GM18499 (cell line): ENCODE measurements around the gene TRIM61.
"Not testable (repeated sequence)": the region's sequence is repeated elsewhere in the genome, so short reads cannot be mapped to it uniquely, and the experiment has no call there.

Source experiments
- ATAC-seq: cut with Tn5 transposase; IDR thresholded peaks from one replicate; pipeline ENCODE4 v1.9.1; 2021; ENCODE audit warnings: moderate number of reproducible peaks; ENCODE audit not compliant: insufficient read depth, unreplicated experiment

TRIM61 gene

DNA sequence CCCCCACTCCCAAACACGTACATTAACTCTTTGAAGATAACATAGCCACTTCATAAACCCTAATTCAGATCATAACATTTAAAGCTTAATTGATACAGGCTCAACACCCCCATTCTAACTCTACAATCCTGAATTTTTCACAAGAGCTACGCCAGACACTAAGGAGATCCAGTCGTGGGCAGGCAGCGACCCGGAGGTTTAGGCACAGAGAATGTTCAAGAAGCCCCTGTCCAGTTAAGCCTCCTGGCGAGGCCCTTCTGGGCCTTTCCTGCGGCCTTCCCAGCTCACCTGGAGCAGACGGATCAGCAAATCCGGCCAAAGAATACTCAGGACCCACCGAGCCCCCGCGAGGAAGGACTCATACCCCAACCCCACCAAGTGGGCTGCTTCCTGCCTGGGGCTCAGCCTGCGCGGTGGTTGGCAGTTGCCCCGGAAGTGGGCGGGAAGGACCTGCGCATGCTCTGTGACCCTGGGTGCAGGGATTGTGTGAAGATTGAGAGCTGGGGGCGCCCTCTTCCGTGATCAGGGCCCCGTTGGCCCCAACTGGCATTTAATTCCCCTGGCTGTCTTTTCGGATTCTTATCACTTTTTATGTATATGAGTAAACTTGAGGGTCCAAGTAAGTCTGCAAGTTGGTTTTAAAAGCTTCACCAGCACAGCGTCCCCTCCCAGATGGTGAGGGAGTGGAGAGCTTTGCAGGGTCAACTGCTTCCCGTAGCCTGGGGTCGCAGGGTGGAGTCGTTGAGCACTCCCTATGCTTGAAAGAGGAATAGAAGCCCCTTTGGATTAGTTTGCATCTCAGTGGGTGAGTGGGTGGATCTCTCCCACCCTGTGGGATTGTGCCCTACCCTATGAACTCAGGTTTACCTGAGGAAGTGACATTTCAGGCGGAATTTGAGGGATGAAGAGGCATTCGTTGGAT lies at the start of gene TRIM61:
TSS of gene TRIM61 (minus strand) at position 415 of the 922 bp plus-strand sequence. CDS start 7,655 bp downstream, outside the sequence.
- ATAC-seq: peak; percentile 99

DNA sequence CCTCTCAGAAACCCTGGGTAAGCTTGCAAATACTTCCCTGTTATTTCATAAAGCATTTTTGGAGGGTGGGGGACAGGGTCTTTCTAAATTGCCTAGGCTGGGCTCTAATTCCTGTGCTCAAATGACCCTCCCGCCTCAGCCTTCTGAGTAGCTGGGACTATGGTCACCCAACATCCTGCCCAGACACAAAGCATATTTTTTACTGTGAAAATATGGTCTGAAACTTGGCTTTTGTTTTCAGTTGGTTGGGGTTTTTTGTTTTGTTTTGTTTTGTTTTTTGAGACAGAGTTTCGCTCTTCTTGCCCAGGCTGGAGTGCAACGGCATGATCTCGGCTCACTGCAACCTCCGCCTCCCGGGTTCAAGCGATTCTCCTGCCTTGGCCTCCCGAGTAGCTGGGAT lies 48.3 kb upstream of the TRIM61 start:
- ATAC-seq: not testable (repeated sequence)

DNA sequence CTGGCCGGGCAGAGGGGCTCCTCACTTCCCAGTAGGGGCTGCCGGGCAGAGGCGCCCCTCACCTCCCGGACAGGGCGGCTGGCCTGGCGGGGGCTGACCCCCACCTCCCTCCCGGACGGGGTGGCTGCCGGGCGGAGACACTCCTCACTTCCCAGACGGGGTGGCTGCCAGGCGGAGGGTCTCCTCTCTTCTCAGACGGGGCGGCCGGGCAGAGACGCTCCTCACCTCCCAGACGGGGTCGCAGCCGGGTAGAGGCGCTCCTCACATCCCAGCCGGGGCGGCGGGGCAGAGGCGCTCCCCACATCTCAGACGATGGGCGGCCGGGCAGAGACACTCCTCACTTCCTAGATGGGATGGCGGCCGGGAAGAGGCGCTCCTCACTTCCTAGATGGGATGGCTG lies 42.5 kb upstream of the TRIM61 start:
- ATAC-seq: not testable (repeated sequence)

DNA sequence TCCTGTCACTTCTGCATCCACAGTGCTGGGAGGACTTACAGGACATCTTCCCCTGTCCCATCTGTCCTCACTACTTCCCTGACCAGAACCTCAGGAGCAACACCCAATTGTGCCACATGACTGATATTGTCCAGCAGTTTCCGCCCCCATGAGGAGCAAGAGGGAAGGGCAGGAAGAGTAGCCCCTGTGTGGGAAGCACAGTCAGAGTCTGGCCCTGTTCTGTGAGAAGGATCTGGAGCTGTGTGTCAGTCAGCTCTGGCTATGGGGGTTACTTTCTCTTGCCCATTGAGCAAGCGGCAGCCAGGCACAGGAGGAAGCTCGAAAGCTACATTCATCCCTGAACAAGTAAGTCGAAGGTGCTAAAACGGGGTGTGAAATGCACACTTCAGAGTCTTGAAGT lies 39.5 kb upstream of the TRIM61 start:
- no peak for ATAC-seq

DNA sequence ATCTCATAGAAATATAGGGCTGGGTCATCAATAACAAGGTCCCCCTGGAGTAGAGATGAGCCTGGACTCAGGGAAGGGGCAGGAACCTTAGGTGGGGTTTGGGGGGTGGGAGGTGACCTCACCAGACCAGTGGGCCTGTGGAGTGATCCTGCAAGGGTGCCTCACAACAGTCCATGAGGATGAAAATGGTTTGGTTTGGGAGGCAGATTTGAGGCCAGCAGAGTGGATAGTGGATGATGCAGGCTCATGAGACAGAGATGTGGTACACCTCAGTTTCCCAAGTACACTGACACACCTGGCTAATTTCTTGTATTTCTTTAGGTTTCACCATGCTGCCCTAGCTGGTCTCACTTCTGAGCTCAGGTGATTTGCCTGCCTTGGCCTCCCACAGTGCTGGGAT lies 36.2 kb upstream of the TRIM61 start:
- ATAC-seq: no peak

DNA sequence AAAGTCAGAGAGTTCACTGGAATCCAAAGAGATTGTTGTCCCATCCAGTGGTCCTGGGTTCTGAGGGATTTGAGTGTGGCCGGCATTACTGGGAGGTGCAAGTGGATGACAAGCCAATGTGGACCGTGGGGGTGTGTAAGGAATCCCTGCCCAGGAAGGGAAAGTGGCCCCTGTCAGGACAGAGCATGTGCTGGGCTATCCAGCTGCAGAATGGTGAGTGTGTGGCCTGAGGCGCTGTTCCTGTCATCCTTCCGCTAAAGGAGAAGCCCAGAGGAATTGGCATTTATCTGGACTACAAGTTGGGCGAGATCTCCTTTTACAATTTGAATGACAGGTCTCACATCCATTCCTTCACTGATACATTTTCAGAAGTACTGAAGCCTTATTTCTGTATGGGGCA lies 33.9 kb upstream of the TRIM61 start:
- no peak for ATAC-seq

DNA sequence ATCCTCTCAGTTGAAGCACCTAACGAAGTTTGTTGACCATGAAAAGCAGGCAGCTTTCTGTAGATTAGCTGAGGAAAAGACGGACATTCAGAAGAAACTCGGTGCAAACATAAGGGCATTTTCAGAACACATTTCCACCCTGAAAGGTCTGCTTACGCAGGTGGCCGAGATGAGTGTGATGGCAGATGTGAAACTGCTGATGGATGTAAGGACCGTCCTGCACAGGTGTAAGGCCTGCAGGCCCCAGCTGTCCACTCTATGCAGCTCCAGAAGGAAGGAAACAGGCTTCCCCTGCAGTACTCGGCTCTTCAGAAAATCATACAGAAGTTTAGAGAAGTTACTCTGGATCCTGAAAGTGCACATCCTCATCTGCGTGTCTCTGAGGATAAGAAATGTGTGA lies 33.5 kb upstream of the TRIM61 start:
- ATAC-seq: no peak

DNA sequence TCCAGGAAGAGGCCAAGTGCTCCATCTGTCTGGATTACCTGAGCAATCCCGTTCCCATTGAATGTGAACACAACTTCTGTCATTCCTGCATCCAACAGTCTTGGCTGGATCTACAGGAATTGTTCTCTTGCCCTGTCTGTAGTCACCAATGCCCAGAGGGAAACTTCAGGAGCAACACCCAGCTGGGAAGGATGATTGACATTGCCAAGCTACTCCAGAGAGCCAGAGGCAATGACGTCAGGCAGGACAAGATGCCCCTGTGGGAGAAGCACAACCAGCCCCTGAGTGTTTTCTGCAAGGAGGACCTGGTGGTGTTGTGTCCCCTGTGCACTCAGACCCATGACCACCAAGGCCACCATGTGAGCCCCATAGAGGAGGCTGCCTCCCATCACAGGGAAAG lies 33.0 kb upstream of the TRIM61 start:
- ATAC-seq: no peak

DNA sequence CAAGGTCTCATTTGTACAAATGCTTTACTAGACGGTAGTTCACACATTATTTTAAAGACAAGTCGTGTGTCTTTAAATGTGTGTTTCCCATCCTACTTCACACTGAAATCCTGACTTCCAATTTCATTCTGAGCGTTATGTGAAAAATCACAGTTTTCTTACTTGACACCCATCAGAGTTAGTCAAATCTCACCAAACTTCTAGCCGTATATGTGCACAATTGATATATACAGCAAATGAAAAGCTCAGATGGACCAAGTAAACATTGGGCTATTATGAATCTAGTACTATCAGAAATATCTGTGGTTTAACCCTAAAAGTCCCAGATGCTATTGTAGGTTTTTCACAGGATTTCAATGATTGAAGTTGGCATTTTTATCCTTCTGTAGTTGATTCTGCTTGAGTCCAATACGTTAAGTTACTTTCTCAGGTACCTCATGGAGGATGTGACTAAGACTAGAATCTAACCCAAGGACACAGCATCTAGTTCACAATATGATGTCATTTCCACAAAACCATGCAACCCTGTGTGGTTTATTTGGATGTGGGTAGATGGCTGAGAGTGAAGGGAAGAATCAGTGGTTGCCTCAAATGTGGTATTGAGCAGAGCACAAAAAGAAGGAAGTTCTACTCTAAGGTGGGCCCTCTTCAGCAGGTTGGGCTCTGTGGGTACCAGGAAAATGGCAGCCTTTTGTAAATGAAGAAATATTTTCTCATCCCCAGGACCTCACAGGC lies 32.2 kb upstream of the TRIM61 start:
- ATAC-seq: peak; percentile 94

DNA sequence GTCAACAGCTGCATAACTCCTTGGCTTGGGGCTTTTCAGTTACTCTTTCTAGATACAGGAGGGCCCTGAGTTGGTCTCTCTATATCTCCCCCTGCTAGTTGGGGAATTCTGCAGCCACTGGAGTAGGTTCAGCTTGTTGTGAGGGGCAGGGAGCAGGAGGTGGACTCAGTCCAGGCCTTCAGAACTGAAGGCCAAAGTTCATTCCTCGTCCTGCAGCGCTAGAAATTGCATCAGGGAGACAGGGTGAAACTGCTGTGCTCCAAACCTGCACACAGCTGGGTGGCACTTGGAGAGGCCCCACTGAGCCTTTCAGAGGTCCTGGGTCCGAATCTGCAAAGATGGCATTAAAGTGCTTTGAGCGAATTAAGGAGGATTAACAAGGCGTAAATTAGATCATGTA lies 29.4 kb upstream of the TRIM61 start:
- ATAC-seq: no peak

DNA sequence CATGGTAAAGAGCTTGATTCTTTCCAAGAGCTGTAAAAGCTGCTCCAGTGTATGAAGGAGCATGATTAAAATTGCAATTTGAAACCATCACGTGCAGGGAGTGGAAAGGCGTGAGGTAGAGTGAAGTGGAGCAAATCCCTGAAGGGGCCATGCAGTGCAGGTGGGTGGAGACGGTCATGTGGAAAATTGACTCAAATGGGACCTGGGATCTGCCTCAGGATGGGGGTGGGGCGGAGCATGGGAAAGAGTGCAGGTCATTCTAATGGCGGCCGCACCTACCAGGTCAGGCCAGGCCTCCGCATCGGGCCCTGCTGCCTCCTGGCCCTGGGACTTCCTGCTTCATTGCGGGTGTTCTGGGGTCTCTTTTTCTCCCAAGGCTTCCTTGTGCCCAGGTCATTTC lies 29.0 kb upstream of the TRIM61 start:
- ATAC-seq: no peak

DNA sequence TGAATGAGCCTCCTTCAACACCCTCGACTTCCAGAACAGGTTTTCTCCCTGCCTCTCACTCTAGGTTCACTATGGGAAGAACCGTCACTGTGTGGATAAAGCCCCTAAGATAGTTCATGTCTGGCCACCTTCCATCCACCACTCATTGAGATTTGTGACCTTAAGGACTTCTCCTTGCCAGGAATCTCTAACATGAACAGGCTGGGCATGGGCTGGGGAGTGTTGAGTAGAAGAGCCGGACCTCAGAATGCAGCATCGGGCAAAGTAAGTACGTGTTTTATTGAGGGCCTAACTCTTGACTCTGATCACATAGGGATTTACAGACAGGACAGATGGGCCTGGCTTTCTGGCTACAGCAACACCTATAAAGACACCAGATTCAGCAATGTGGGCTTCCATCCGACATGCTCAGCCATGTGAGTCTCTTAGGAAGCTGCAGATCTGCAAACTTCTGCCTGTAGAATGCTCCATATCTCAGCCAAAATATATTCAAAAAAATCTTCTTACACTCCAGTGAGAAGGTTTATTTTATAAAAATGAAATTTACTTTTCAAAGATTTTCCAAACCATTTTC lies 28.0 kb upstream of the TRIM61 start:
- no peak for ATAC-seq

DNA sequence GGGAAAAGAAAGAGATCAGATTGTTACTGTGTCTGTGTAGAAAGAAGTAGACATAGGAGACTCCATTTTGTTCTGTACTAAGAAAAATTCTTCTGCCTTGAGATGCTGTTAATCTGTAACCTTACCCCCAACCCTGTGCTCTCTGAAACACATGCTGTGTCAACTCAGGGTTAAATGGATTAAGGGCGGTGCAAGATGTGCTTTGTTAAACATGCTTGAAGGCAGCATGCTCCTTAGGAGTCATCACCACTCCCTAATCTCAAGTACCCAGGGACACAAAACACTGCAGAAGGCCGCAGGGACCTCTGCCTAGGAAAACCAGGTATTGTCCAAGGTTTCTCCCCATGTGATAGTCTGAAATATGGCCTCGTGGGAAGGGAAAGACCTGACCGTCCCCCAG lies 24.5 kb upstream of the TRIM61 start:
- ATAC-seq: not testable (repeated sequence)

DNA sequence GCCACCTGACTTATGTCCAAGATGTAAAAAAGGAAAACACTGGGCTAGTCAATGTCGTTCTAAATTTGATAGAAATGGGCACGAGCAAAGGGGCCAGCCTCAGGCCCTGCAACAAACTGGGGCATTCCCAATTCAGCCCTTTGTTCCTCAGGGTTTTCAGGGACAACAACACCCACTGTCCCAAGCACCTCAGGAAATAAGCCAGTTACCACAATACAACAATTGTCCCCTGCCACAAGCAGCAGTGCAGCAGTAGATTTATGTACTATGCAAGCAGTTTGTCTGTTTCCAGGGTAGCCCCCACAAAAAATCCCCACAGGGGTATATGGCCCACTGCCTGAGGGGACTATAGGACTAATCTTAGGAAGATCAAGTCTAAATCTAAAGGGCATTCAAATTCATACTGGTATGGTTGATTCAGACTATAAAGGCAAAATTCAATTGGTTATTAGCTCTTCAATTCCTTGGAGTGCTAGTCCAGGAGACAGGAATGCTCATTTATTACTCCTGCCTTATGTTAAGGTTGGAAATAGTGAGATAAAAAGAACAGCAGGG lies 21.1 kb upstream of the TRIM61 start:
- not testable (repeated sequence) for ATAC-seq

DNA sequence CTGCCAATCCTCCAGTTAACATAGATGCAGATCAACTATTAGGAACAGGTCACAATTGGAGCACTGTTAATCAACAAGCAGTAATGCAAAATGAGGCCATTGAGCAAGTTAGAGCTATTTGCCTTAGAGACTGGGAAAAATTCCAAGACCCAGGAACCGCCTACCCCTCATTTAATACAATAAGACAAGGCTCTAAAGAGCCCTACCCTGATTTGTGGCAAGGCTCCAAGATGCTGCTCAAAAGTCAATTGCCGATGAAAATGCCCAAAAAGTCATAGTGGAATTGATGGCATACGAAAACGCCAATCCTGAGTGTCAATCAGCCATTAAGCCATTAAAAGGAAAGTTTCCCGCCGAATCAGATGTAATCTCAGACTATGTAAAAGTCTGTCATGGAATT lies 20.5 kb upstream of the TRIM61 start:
- no peak for ATAC-seq

DNA sequence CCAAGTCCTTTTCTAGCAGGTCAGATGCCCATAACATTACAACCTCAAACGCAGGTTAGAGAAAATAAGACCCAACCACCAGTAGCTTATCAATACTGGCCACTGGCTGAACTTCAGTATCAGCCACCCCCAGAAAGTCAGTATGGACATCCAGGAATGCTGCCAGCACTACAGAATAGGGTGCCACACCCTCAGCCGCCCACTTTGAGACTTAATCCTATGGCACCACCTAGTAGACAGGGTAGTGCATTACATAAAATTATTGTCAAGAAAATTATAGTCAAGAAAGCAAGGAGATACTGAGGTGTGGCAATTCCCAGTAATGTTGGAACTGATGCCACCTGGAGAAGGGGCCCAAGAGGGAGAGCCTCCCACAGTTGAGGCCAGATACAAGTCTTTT lies 19.9 kb upstream of the TRIM61 start:
- ATAC-seq: no peak

DNA sequence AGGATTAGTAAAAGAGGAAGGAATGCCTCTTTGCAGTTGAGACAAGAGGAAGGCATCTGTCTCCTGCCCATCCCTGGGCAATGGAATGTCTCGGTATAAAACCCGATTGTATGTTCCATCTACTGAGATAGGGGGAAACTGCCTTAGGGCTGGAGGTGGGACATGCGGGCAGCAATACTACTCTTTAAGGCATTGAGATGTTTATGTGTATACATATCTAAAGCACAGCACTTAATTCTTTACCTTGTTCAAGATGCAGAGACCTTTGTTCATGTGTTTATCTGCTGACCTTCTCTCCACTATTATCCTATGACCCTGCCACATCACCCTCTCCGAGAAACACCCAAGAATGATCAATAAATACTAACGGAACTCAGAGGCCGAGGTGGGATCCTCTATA lies 18.7 kb upstream of the TRIM61 start:
- ATAC-seq: not testable (repeated sequence)

DNA sequence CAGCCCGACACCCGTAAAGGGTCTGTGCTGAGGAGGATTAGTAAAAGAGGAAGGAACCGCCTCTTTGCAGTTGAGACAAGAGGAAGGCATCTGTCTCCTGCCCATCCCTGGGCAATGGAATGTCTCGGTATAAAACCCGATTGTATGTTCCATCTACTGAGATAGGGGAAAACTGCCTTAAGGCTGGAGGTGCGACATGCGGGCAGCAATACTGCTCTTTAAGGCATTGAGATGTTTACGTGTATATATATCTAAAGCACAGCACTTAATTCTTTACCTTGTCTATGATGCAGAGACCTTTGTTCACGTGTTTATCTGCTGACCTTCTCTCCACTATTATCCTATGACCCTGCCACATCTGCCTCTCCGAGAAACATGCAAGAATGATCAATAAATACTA lies 13.3 kb upstream of the TRIM61 start:
- ATAC-seq: not testable (repeated sequence)

DNA sequence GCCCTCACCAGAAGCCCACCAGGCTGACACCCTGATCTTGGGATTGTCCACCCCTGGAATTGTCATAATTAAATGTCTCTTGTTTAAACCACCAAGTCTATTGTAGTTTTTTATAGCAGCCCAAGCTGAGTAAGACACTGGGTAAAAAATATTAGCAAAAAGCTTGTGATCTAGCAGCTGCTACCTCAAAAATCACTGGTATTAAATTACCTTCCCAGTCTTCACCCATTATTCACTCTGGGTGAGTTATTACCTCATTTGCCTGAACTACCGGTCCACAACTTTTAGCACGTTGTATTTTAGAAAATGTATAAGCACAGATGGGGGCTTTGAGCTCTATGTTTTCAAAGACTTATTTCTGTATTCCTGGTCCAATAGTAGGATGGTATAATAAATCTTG lies 12.0 kb upstream of the TRIM61 start:
- ATAC-seq: no peak

DNA sequence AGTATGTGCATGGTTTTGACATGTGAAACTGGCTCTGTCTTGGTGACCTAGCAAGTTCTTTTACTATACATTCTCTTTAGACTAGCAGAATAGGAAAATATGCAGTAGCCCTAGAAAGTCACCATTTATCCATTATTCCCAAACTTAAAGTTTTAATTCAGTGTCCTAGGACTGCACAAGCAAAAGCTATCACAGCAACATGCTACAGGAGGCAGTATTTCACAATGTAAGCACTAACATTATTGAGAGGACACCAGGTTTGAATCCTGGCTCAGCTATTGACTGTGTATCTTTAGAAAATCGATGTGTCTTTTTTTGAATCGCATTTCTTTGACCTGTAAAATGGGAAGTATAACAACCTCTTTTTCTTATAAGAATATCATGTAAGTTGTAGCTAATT lies 5.5 kb downstream of the TRIM61 start:
- not testable (repeated sequence) for ATAC-seq

DNA sequence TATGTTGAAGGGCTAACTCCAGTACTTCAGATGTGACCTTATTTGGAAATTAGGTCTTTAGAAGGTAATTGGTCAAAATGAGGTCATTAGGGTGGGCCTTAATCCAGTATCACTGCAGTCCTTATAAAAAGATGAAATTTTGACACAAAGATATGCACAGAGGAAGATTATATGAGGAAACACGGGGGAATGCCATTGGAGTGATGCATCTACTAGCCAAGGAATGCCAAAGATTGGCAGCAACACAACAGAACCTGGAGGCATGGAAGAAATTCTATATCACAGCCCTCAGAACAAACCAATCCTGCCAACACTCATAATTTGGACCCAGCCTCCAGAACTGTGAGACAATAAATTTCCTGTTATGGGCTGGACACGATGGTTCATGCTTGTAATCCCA lies 17.6 kb downstream of the TRIM61 start:
- ATAC-seq: no peak
